Measurements from ENCODE around the gene DYRK1A.

- no peak for TF ChIP-seq SIN3A (IDR thresholded peaks at IDR 0.05; ENCODE audit: low read depth)
- no peak for TF ChIP-seq CTCF (IDR thresholded peaks at IDR 0.05 in 2 of 3, conservative IDR thresholded peaks at IDR 0.05 in 1 of 3; ENCODE audit: borderline replicate concordance in 1 of 3, insufficient read depth in 1 of 3, low read depth in 2 of 3, low read length in 2 of 3)
- no peak for TF ChIP-seq RAD21 (IDR thresholded peaks at IDR 0.05; ENCODE audit: low read depth)
- TF ChIP-seq FOSL1 (IDR thresholded peaks at IDR 0.05; ENCODE audit: low read depth): no peak
- TF ChIP-seq EGR1 (IDR thresholded peaks at IDR 0.05; ENCODE audit: low read depth): no peak
- no peak for TF ChIP-seq EZH2 (IDR thresholded peaks at IDR 0.05)
- no peak for TF ChIP-seq EZH2phosphoT487 (IDR thresholded peaks at IDR 0.05; ENCODE audit: borderline replicate concordance)
- no peak for TF ChIP-seq ELF1 (IDR thresholded peaks at IDR 0.05; ENCODE audit: borderline replicate concordance, low read depth)
- no peak for TF ChIP-seq REST (IDR thresholded peaks at IDR 0.05; ENCODE audit: low read depth)
- TF ChIP-seq POLR2AphosphoS5 (IDR thresholded peaks at IDR 0.05; ENCODE audit: low read depth, low read length): no peak
These were observed 47.1 kb downstream of the DYRK1A start for GRCh38 chr21:37413553-37414291.
